B cell (primary cell): ENCODE data around the gene CCNF. TPM values are rescaled to one million over a fixed set of nuclear protein-coding genes. Genes with fewer than 3 reads are reported as not detected.
"Not testable (repeated sequence)": the region's sequence is repeated elsewhere in the genome, so short reads cannot be mapped to it uniquely, and the experiment has no call there.

Source experiments
- ATAC-seq: fragments of 200-7000 bp; cut with Tn5 transposase; one replicate; pipeline ENCODE4 v1.10.0; 2021; ENCODE audit warnings: low read depth, mild to moderate bottlenecking, moderate number of reproducible peaks, moderate library complexity
- CTCF ChIA-PET: fragments of 350-600 bp; sonication (Branson Sonifier 250); formaldehyde crosslinking; loops from one replicate; lab custom pipeline; 2021; ENCODE audit warnings: antibody characterized with exemption, inconsistent platforms; lab: Charles Lee
- POLR2A ChIA-PET: fragments of 350-600 bp; sonication (Branson Sonifier 250); formaldehyde crosslinking; loops from one replicate; lab custom pipeline; 2021; ENCODE audit warnings: antibody characterized with exemption; lab: Charles Lee
- DNase-seq: peaks from one replicate; pipeline ENCODE4 v3.0.0; 2013
- H2AFZ ChIP-seq: 2 replicates; pipeline ENCODE4 v1.6.1; 2012; ENCODE audit warnings: mild to moderate bottlenecking, low read depth, low read length; ENCODE audit not compliant: insufficient read depth, poor library complexity, severe bottlenecking
- H3K27ac ChIP-seq, 2 donors: 1 replicate in 1 of 2; 2 replicates in 1 of 2; pipeline ENCODE4 v1.5.1; 2012 to 2013; ENCODE audit warnings: low read length in 2 of 2, mild to moderate bottlenecking in 2 of 2, moderate library complexity in 1 of 2
- H3K27me3 ChIP-seq, 4 experiments: fragments of 200-600 bp in 1 of 4; sonication (generic) in 1 of 4; replicated peaks in 1 of 4; 1 replicate in 2 of 4; 2 replicates in 2 of 4; pipeline versions ENCODE4 v1.6.1 to v1.7.0; 2013 to 2016; ENCODE audit warnings: low read length in 3 of 4, mild to moderate bottlenecking in 2 of 4, mixed read lengths in 1 of 4, moderate library complexity in 1 of 4; ENCODE audit not compliant: insufficient read depth in 4 of 4, control insufficient read depth in 3 of 4; ENCODE audit errors: control extremely low read depth in 1 of 4
- H3K36me3 ChIP-seq, 2 experiments: replicated peaks in 1 of 2; 1 replicate in 1 of 2; 2 replicates in 1 of 2; pipeline versions ENCODE4 v1.6.1 to v1.7.1; 2013; ENCODE audit warnings: low read length in 1 of 2; ENCODE audit not compliant: insufficient read depth in 2 of 2, control insufficient read depth in 1 of 2; ENCODE audit errors: control extremely low read depth in 1 of 2, extremely low read depth in 1 of 2
- H3K4me1 ChIP-seq, 2 donors: fragments of 200-600 bp in 1 of 2; sonication (generic) in 1 of 2; 1 replicate in 1 of 2; 2 replicates in 1 of 2; pipeline versions ENCODE4 v1.5.1 to v1.6.1; 2013 to 2017; ENCODE audit warnings: low read length in 2 of 2; ENCODE audit not compliant: control insufficient read depth in 2 of 2, insufficient read depth in 2 of 2
- H3K4me2 ChIP-seq: replicated peaks from 2 replicates; pipeline ENCODE3; 2012; ENCODE audit warnings: mild to moderate bottlenecking, low read depth, low read length; ENCODE audit not compliant: poor library complexity, severe bottlenecking
- H3K4me3 ChIP-seq, 5 experiments: fragments of 200-600 bp in 1 of 5; sonication (generic) in 1 of 5; 1 replicate in 3 of 5; 2 replicates in 2 of 5; pipeline versions ENCODE4 v1.5.1 to v1.7.0; 2011 to 2016; ENCODE audit warnings: low read length in 4 of 5, mild to moderate bottlenecking in 4 of 5, low read depth in 2 of 5, control low read depth in 1 of 5, moderate library complexity in 1 of 5; ENCODE audit not compliant: insufficient read depth in 1 of 5; ENCODE audit errors: control extremely low read depth in 1 of 5, extremely low read depth in 1 of 5
- H3K79me2 ChIP-seq: fragments of 200-600 bp; sonication (generic); one replicate; pipeline ENCODE4 v1.6.0; 2016; ENCODE audit warnings: low read length; ENCODE audit not compliant: control insufficient read depth, insufficient read depth
- H3K9ac ChIP-seq: fragments of 200-600 bp; sonication (generic); 2 replicates; pipeline ENCODE4 v1.6.1; 2017; ENCODE audit warnings: mild to moderate bottlenecking, low read length, moderate library complexity
- H3K9me3 ChIP-seq, 3 donors: one replicate each; pipeline versions ENCODE4 v1.6.1 to v1.7.1; 2013; ENCODE audit warnings: low read length in 2 of 3; ENCODE audit not compliant: control insufficient read depth in 2 of 3, insufficient read depth in 1 of 3; ENCODE audit errors: control extremely low read depth in 1 of 3
- H4K20me1 ChIP-seq: 2 replicates; pipeline ENCODE4 v1.6.0; 2012; ENCODE audit warnings: mild to moderate bottlenecking, low read length; ENCODE audit not compliant: insufficient read depth, control insufficient read depth, poor library complexity, severe bottlenecking
- H3K27ac Mint-ChIP-seq: one replicate; pipeline ENCODE4 v1.8.0; 2021; ENCODE audit warnings: mixed read lengths
- H3K27me3 Mint-ChIP-seq: one replicate; pipeline ENCODE4 v1.8.0; 2021; ENCODE audit warnings: mixed read lengths
- H3K4me1 Mint-ChIP-seq: one replicate; pipeline ENCODE4 v1.8.0; 2021; ENCODE audit warnings: mixed read lengths
- H3K4me3 Mint-ChIP-seq: one replicate; pipeline ENCODE4 v1.8.0; 2021; ENCODE audit warnings: mixed read lengths
- H3K9me3 Mint-ChIP-seq: one replicate; pipeline ENCODE4 v1.8.0; 2022; ENCODE audit warnings: mixed read lengths; ENCODE audit not compliant: insufficient read depth
- CTCF ChIP-seq: fragments of 200-600 bp; IDR thresholded peaks from one replicate; pipeline ENCODE4 v1.8.0; 2022; ENCODE audit warnings: antibody characterized with exemption, mild to moderate bottlenecking
- EZH2 ChIP-seq: IDR thresholded peaks from 2 replicates; pipeline ENCODE4 v1.6.1; 2012; ENCODE audit warnings: borderline replicate concordance, low read depth, mild to moderate bottlenecking, moderate library complexity, low read length; ENCODE audit not compliant: insufficient read depth, poor library complexity, severe bottlenecking
- WGBS: methylation state at CpG from one replicate; pipeline ENCODE4 v1.1.5; 2013; ENCODE audit warnings: missing lambda C conversion rate; ENCODE audit not compliant: insufficient coverage; 5-methylcytosine and 5-hydroxymethylcytosine counted together
- intact Hi-C: fragments of 100-400 bp; cut with micrococcal nuclease; formaldehyde crosslinking; loops from one replicate; pipeline ENCODE4 v1.10.0; 2022
- polyA plus RNA-seq: library from polyadenylated mRNA; depleted of rRNA; stranded (reverse); fragments of >200 nt; gene quantifications from 2 replicates; pipeline ENCODE4 v1.2.3, GENCODE V29; 2012
- total RNA-seq, 2 donors: library from RNA; stranded (reverse); fragments of 120-200 nt in 1 of 2; gene quantifications; 1 replicate in 1 of 2; 2 replicates in 1 of 2; pipeline versions ENCODE4 v1.2.3 to v1.2.4, GENCODE V29; 2013 to 2022

CCNF gene
- total and polyA plus RNA-seq, 2 donors (not counting 1 experiment from before 2014, with no cell fraction given): 3.2 to 5.3 TPM

- DNase-seq (no peak), ATAC-seq (no peak)
- POLR2A ChIA-PET: no interaction called here
- Mint-ChIP-seq H3K27me3 (no peaks in the 10 kb centered on the region), H3K27ac (no peak overlapping the region), H3K4me3 (no peak overlapping the region), H3K9me3 (no peaks in the 10 kb centered on the region), H3K4me1 (peaks cover 16% of the 10 kb centered on the region)
- no peaks in the 10 kb centered on the region for H3K27me3 ChIP-seq
- H4K20me1 ChIP-seq: no peaks in the 10 kb centered on the region
- H3K4me2 ChIP-seq: no peak overlapping the region
- no peak overlapping the region for H2AFZ ChIP-seq
- H3K4me1 ChIP-seq: peaks cover 12 to 13% of the 10 kb centered on the region in 2 donors
- no peak overlapping the region for H3K27ac ChIP-seq
- TF ChIP-seq EZH2: no peak
- TF ChIP-seq CTCF: no peak
- peaks cover 0 to 10% of the 10 kb centered on the region in 2 experiments for H3K36me3 ChIP-seq
- H3K9me3 ChIP-seq: peaks cover 0 to 9% (median 0%) of the 10 kb centered on the region in 3 donors
- CTCF ChIA-PET: interaction anchor here (1.0 kb wide), 1 partner anchor 12 kb away, joined by 5 read pairs; no protein-coding TSS in a partner anchor
- intact Hi-C loops: no loop called here
- H3K79me2 ChIP-seq: peaks cover 3% of the 10 kb centered on the region
- H3K9ac ChIP-seq: no peak overlapping the region
- no peak overlapping the region for H3K4me3 ChIP-seq
- 99% methylated on average over 14 of the region's 14 CpGs for WGBS
Measured at GRCh38 chr16:2438121-2438520, 8.9 kb downstream of the CCNF start.

DNA sequence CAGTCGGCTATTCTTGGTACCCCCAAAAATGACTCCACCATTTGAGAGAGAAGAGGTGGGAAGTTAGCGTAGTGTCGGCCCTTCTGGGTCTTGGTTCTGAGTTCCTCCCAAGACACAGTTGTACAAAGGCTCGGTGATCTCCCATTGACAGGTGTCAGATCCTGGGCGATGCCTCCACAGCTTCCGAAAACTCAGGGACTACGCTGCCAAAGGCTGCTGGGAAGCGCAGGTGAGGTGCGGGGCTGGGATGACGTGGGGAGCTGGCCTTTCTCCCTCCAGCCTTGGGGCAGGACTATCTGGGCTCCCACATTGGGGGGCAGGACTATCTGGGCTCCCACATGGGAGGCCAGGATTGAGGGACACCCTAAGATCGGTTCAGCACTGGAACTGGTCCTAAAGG is 10.4 kb downstream of the CCNF start:
- H3K4me3 Mint-ChIP-seq: no peak overlapping the region
- WGBS: 96% methylated on average over 8 of the region's 11 CpGs
- Histone ChIP-seq H3K9ac (no peak overlapping the region), H3K79me2 (no peaks in the 10 kb centered on the region), H3K27me3 (no peaks in the 10 kb centered on the region), H3K27ac (peak overlapping the region; percentile 69 to 85), H2AFZ (peak overlapping the region; percentile 47), H3K9me3 (peaks cover 0 to 9% (median 0%) of the 10 kb centered on the region in 3 donors), H3K4me3 (no peak overlapping the region), H3K4me2 (peak overlapping the region; percentile 37), H3K4me1 (peaks cover 12 to 13% of the 10 kb centered on the region in 2 donors), H4K20me1 (no peaks in the 10 kb centered on the region), H3K36me3 (peaks cover 0 to 8% of the 10 kb centered on the region in 2 experiments)
- H3K27ac Mint-ChIP-seq: peak overlapping the region; percentile 84
- H3K9me3 Mint-ChIP-seq: no peaks in the 10 kb centered on the region
- intact Hi-C loops: no loop called here
- ChIA-PET POLR2A (interaction anchor here (0.7 to 1.3 kb wide), 2 partner anchors 10 to 284 kb away, joined by 3 read pairs; partner anchors contain the start of genes CCNF and TRAF7), CTCF (interaction anchor here (0.8 to 2.0 kb wide), 3 partner anchors 10 to 468 kb away, joined by 3 to 5 read pairs (median 4); partner anchors contain the start of gene TBL3)
- ATAC-seq (no peak), DNase-seq (no peak)
- H3K4me1 Mint-ChIP-seq: peaks cover 16% of the 10 kb centered on the region
- H3K27me3 Mint-ChIP-seq: no peaks in the 10 kb centered on the region
- no peak for TF ChIP-seq EZH2
- no peak for TF ChIP-seq CTCF

- CTCF ChIA-PET: interaction anchor here (1.6 to 2.0 kb wide), 2 partner anchors 11 to 246 kb away, joined by 4 to 5 read pairs; no protein-coding TSS in a partner anchor
- H3K79me2 ChIP-seq, ATAC-seq, H3K4me3 Mint-ChIP-seq, H3K27me3 Mint-ChIP-seq, DNase-seq, H4K20me1 ChIP-seq, H3K36me3 ChIP-seq, H3K27ac ChIP-seq, H3K27me3 ChIP-seq, H2AFZ ChIP-seq, H3K4me2 ChIP-seq, H3K9ac ChIP-seq, H3K4me3 ChIP-seq, H3K9me3 ChIP-seq, H3K9me3 Mint-ChIP-seq, intact Hi-C loops: not testable (repeated sequence)
- Mint-ChIP-seq H3K27ac (peak overlapping the region; percentile 41), H3K4me1 (peaks cover 16% of the 10 kb centered on the region)
- H3K4me1 ChIP-seq: peaks cover 12 to 13% of the 10 kb centered on the region in 2 donors
- POLR2A ChIA-PET: interaction anchor here (0.9 to 1.3 kb wide), 2 partner anchors 12 to 19 kb away, joined by 3 read pairs; partner anchors contain the start of genes CCNF and TEDC2
- 97% methylated on average over 9 of the region's 15 CpGs for WGBS
Measured at GRCh38 chr16:2441143-2441804, 12.0 kb downstream of the CCNF start.
